ENCODE measurements around the gene PER2. TPM values are rescaled to one million over a fixed set of nuclear protein-coding genes. Genes with fewer than 3 reads are reported as not detected.
"Not testable (repeated sequence)": the region's sequence is repeated elsewhere in the genome, so short reads cannot be mapped to it uniquely, and the experiment has no call there.

PER2 gene
- total RNA-seq, result 3.7 and 5.7 TPM in 2 replicates
- long read RNA-seq, partial matches to known transcripts, result 0 of 1 reads
- long read RNA-seq, other reads (novel, unspliced or antisense), result 1 of 1 reads

GRCh38 chr2:238287737-238288649, at the start of gene PER2:
PER2 (minus strand) TSS chr2:238288610; CDS start chr2:238277936, 10,674 bp downstream.
- Mint-ChIP-seq H3K27ac (ENCODE audit: unreplicated experiment) (peak within 1 kb of the TSS; percentile 96), H3K4me3 (ENCODE audit: unreplicated experiment) (peak within 1 kb of the TSS; percentile 81), H3K27me3 (ENCODE audit: unreplicated experiment) (no peaks in the 10 kb centered on the region), H3K4me1 (ENCODE audit: unreplicated experiment) (peaks cover 50% of the 10 kb centered on the region), H3K9me3 (ENCODE audit: unreplicated experiment) (no peaks in the 10 kb centered on the region), H3K36me3 (ENCODE audit: unreplicated experiment) (no peaks in the 10 kb centered on the region)
- DNase-seq (ENCODE audit: extremely low spot score, unreplicated experiment), result no peak
- TF ChIP-seq, protein P1, sequence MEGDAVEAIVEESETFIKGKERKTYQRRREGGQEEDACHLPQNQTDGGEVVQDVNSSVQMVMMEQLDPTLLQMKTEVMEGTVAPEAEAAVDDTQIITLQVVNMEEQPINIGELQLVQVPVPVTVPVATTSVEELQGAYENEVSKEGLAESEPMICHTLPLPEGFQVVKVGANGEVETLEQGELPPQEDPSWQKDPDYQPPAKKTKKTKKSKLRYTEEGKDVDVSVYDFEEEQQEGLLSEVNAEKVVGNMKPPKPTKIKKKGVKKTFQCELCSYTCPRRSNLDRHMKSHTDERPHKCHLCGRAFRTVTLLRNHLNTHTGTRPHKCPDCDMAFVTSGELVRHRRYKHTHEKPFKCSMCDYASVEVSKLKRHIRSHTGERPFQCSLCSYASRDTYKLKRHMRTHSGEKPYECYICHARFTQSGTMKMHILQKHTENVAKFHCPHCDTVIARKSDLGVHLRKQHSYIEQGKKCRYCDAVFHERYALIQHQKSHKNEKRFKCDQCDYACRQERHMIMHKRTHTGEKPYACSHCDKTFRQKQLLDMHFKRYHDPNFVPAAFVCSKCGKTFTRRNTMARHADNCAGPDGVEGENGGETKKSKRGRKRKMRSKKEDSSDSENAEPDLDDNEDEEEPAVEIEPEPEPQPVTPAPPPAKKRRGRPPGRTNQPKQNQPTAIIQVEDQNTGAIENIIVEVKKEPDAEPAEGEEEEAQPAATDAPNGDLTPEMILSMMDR (IDR thresholded peaks at IDR 0.05), result peak; percentile 12

DNA sequence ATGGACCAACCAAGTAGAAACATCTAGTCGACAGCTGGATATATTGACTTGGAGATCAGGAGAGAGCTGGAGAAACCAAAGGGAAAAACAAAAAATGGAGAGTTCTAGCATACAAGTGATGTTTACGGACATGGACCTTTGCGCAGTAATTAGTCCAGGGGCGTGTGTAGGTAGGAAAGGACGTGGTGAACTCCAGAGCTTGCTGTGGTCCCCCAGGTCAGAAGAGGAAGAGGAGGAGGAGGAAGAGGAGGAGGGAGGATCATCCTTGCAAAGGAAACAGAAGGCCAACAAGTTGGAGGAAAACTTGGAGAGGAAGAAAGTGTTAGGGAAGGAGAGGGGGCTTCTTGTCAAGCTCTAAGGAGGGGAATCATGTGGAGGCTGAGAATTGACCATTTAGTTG, 49.4 kb upstream of the PER2 start:
- Mint-ChIP-seq H3K4me3 (ENCODE audit: unreplicated experiment) (no peak overlapping the region), H3K4me1 (ENCODE audit: unreplicated experiment) (peaks cover 12% of the 10 kb centered on the region), H3K9me3 (ENCODE audit: unreplicated experiment) (no peaks in the 10 kb centered on the region), H3K27ac (ENCODE audit: unreplicated experiment) (no peak overlapping the region), H3K27me3 (ENCODE audit: unreplicated experiment) (no peaks in the 10 kb centered on the region), H3K36me3 (ENCODE audit: unreplicated experiment) (peaks cover 20% of the 10 kb centered on the region)
- DNase-seq (ENCODE audit: extremely low spot score, unreplicated experiment), result no peak
- TF ChIP-seq, protein P1 (IDR thresholded peaks at IDR 0.05), result no peak

- TF ChIP-seq, protein P1 (IDR thresholded peaks at IDR 0.05), result no peak
- H3K4me1 Mint-ChIP-seq (ENCODE audit: unreplicated experiment), result peaks cover 12% of the 10 kb centered on the region
- H3K4me3 Mint-ChIP-seq (ENCODE audit: unreplicated experiment), result no peak overlapping the region
- H3K27ac Mint-ChIP-seq (ENCODE audit: unreplicated experiment), result no peak overlapping the region
- H3K9me3 Mint-ChIP-seq (ENCODE audit: unreplicated experiment), result no peaks in the 10 kb centered on the region
- no peaks in the 10 kb centered on the region for H3K27me3 Mint-ChIP-seq (ENCODE audit: unreplicated experiment)
- DNase-seq (ENCODE audit: extremely low spot score, unreplicated experiment), result no peak
- H3K36me3 Mint-ChIP-seq (ENCODE audit: unreplicated experiment), result peaks cover 25% of the 10 kb centered on the region
Measured at GRCh38 chr2:238336793-238337444, 48.5 kb upstream of the PER2 start.

- Mint-ChIP-seq H3K9me3 (ENCODE audit: unreplicated experiment) (no peaks in the 10 kb centered on the region), H3K4me3 (ENCODE audit: unreplicated experiment) (no peak overlapping the region), H3K27me3 (ENCODE audit: unreplicated experiment) (no peaks in the 10 kb centered on the region), H3K36me3 (ENCODE audit: unreplicated experiment) (peaks cover 25% of the 10 kb centered on the region), H3K4me1 (ENCODE audit: unreplicated experiment) (peaks cover 12% of the 10 kb centered on the region), H3K27ac (ENCODE audit: unreplicated experiment) (no peak overlapping the region)
- TF ChIP-seq, protein P1 (IDR thresholded peaks at IDR 0.05), result no peak
- no peak for DNase-seq (ENCODE audit: extremely low spot score, unreplicated experiment)
Measured at GRCh38 chr2:238336151-238336550, 47.7 kb upstream of the PER2 start.

DNA sequence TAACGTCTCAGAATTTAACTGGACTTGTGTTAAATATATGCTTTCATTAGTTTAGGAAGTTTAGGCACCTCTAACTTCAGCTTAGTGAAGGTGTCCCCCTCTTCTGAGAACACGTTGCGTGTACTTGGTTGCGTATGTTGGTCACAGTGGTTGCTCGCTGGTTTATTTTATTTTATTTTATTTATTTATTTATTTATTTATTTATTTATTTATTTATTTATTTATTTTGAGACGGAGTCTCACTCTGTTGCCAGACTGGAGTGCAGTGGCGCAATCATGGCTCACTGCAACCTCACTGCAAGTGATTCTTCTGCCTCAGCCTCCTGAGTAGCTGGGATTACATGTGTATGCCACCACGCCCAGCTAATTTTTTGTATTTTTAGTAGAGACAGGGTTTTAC, 47.2 kb upstream of the PER2 start:
- Mint-ChIP-seq H3K4me1 (ENCODE audit: unreplicated experiment) (peaks cover 12% of the 10 kb centered on the region), H3K36me3 (ENCODE audit: unreplicated experiment) (peaks cover 25% of the 10 kb centered on the region)
- H3K4me3 Mint-ChIP-seq (ENCODE audit: unreplicated experiment); H3K9me3 Mint-ChIP-seq (ENCODE audit: unreplicated experiment); DNase-seq (ENCODE audit: extremely low spot score, unreplicated experiment); H3K27me3 Mint-ChIP-seq (ENCODE audit: unreplicated experiment); H3K27ac Mint-ChIP-seq (ENCODE audit: unreplicated experiment): not testable (repeated sequence)
